Vagina (tissue), 2 donors: ENCODE results near the gene AFF3.

ENCODE experiments used
- POLR2A ChIP-seq, 2 donors: fragments of 450-650 bp; IDR thresholded peaks; one replicate each; pipeline ENCODE4 v1.6.1; 2017; ENCODE audit warnings: antibody characterized with exemption in 2 of 2, mild to moderate bottlenecking in 2 of 2, moderate library complexity in 2 of 2
- POLR2AphosphoS5 ChIP-seq, 2 donors: sonication (generic); formaldehyde crosslinking; IDR thresholded peaks; one replicate each; pipeline ENCODE4 v1.9.0; 2017; ENCODE audit warnings: antibody characterized with exemption in 2 of 2, mild to moderate bottlenecking in 2 of 2, low read depth in 1 of 2; ENCODE audit not compliant: insufficient read depth in 1 of 2
- TF ChIP-seq, protein P1 (sequence below), 3 experiments: fragments of 450-650 bp in 2 of 3; fragments of 200-600 bp in 1 of 3; sonication (generic) in 1 of 3; IDR thresholded peaks; one replicate each; pipeline ENCODE4 v1.5.1; 2017 to 2019; ENCODE audit warnings: antibody characterized with exemption in 3 of 3, mild to moderate bottlenecking in 2 of 3, moderate library complexity in 2 of 3

DNA sequence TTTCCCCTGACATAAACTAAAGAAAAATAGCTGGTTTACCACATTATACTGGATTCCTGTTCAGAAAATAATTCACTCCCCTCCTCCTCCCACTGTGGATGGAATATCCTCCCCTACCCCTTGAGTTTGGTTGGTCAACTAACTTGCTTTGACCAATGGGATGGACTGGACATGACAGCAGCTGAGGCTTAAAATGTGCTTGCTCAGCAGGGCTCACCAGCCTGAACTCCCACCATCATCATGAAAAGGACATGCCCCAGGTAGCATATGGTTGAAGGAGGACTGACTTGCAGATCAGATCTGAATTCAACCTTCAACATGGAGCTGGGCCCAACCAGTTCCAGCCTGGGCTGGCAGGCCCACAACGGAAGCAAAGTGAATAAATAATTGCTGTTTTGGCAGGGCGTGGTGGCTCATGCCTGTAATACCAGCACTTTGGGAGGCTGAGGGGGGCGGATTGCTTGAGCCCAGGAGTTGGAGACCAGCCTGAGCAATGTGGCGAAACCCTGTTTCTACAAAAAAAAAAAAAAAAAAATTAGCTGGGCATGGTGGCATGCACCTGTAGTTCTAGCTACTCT lies 284.4 kb downstream of the AFF3 start:
- TF ChIP-seq POLR2AphosphoS5 (IDR thresholded peaks at IDR 0.05; ENCODE audit: insufficient read depth in 1 of 2, low read depth in 1 of 2) = no peak
- TF ChIP-seq, protein P1, sequence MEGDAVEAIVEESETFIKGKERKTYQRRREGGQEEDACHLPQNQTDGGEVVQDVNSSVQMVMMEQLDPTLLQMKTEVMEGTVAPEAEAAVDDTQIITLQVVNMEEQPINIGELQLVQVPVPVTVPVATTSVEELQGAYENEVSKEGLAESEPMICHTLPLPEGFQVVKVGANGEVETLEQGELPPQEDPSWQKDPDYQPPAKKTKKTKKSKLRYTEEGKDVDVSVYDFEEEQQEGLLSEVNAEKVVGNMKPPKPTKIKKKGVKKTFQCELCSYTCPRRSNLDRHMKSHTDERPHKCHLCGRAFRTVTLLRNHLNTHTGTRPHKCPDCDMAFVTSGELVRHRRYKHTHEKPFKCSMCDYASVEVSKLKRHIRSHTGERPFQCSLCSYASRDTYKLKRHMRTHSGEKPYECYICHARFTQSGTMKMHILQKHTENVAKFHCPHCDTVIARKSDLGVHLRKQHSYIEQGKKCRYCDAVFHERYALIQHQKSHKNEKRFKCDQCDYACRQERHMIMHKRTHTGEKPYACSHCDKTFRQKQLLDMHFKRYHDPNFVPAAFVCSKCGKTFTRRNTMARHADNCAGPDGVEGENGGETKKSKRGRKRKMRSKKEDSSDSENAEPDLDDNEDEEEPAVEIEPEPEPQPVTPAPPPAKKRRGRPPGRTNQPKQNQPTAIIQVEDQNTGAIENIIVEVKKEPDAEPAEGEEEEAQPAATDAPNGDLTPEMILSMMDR (IDR thresholded peaks at IDR 0.05) = no peak
- TF ChIP-seq POLR2A (IDR thresholded peaks at IDR 0.05) = no peak
